DOHH2 (cell line): ENCODE results near the gene SYNE3.

ENCODE experiments used
- H3F3A ChIP-seq: fragments of 200-600 bp; sonication (generic), shearing (Covaris generic); 2 replicates; pipeline ENCODE4 v1.6.0; 2016; ENCODE audit warnings: antibody characterized with exemption, mild to moderate bottlenecking; ENCODE audit not compliant: control insufficient read depth, insufficient read depth
- H3K27ac ChIP-seq: fragments of 200-600 bp; sonication (generic); 2 replicates; pipeline ENCODE4 v1.5.1; 2014; ENCODE audit warnings: low read depth, mild to moderate bottlenecking, low read length, moderate library complexity
- H3K27me3 ChIP-seq: fragments of 200-600 bp; sonication (generic); 2 replicates; pipeline ENCODE4 v1.6.1; 2014; ENCODE audit warnings: mild to moderate bottlenecking, low read length, mixed read lengths; ENCODE audit not compliant: control insufficient read depth
- H3K36me3 ChIP-seq: fragments of 200-600 bp; sonication (generic); 2 replicates; pipeline ENCODE4 v1.6.1; 2014; ENCODE audit warnings: mild to moderate bottlenecking, low read length, moderate library complexity, mixed read lengths; ENCODE audit not compliant: control insufficient read depth
- H3K4me1 ChIP-seq: fragments of 200-600 bp; sonication (generic); 2 replicates; pipeline ENCODE4 v1.6.1; 2014; ENCODE audit warnings: mild to moderate bottlenecking, low read length, mixed read lengths; ENCODE audit not compliant: control insufficient read depth
- H3K4me2 ChIP-seq: fragments of 200-600 bp; sonication (generic); 2 replicates; pipeline ENCODE4 v1.6.0; 2014; ENCODE audit warnings: mild to moderate bottlenecking, low read length, moderate library complexity
- H3K4me3 ChIP-seq: fragments of 200-600 bp; sonication (generic); 2 replicates; pipeline ENCODE4 v1.5.1; 2014; ENCODE audit warnings: mild to moderate bottlenecking, low read length, mixed read lengths
- H3K79me2 ChIP-seq: fragments of 200-600 bp; sonication (generic); 2 replicates; pipeline ENCODE4 v1.6.1; 2014; ENCODE audit warnings: mild to moderate bottlenecking, low read length, mixed read lengths; ENCODE audit not compliant: control insufficient read depth
- H3K9me2 ChIP-seq: fragments of 200-600 bp; sonication (generic); replicated peaks from 2 replicates; pipeline ENCODE4 v1.6.1; 2014; ENCODE audit warnings: mild to moderate bottlenecking, low read length, mixed read lengths; ENCODE audit not compliant: control insufficient read depth
- H3K9me3 ChIP-seq: fragments of 200-600 bp; sonication (generic); 2 replicates; pipeline ENCODE4 v1.6.1; 2014; ENCODE audit warnings: antibody characterized with exemption, low read length, mixed read lengths; ENCODE audit not compliant: control insufficient read depth, insufficient read depth
- H4K20me1 ChIP-seq: fragments of 200-600 bp; sonication (generic); 2 replicates; pipeline ENCODE4 v1.6.0; 2014; ENCODE audit warnings: low read depth, mild to moderate bottlenecking, antibody characterized with exemption, low read length, moderate library complexity; ENCODE audit not compliant: control insufficient read depth, insufficient read depth
- CTCF ChIP-seq: fragments of 200-600 bp; sonication (generic); IDR thresholded peaks from one replicate; pipeline ENCODE4 v1.5.1; 2014; ENCODE audit warnings: antibody characterized with exemption, mild to moderate bottlenecking, low read depth, low read length; ENCODE audit not compliant: poor library complexity, severe bottlenecking
- EZH2phosphoT487 ChIP-seq: fragments of 200-600 bp; sonication (generic); IDR thresholded peaks from 2 replicates; pipeline ENCODE4 v1.6.1; 2017; ENCODE audit warnings: borderline replicate concordance, mild to moderate bottlenecking, antibody characterized with exemption, low read length, moderate library complexity, mixed read lengths

The SYNE3 gene

GRCh38 chr14:95531969-95532368 lies 15.5 kb upstream of the SYNE3 start:
- H3K4me2 ChIP-seq: peak overlapping the region; percentile 84
- peak overlapping the region; percentile 94 for H3K4me3 ChIP-seq
- peaks cover 50% of the 10 kb centered on the region for H3K36me3 ChIP-seq
- H3K9me2 ChIP-seq: no peaks in the 10 kb centered on the region
- H3F3A ChIP-seq: peaks cover 20% of the 10 kb centered on the region
- H3K4me1 ChIP-seq: peaks cover 35% of the 10 kb centered on the region
- TF ChIP-seq EZH2phosphoT487 (no peak), CTCF (no peak)
- no peaks in the 10 kb centered on the region for H3K27me3 ChIP-seq
- H3K9me3 ChIP-seq: no peaks in the 10 kb centered on the region
- H3K27ac ChIP-seq: no peak overlapping the region
- peaks cover 29% of the 10 kb centered on the region; the same call in 1 of the 2 replicates for H4K20me1 ChIP-seq
- peaks cover 64% of the 10 kb centered on the region for H3K79me2 ChIP-seq

- no peaks in the 10 kb centered on the region for H3K9me2 ChIP-seq
- no peaks in the 10 kb centered on the region for H3K27me3 ChIP-seq
- H3F3A ChIP-seq: peaks cover 20% of the 10 kb centered on the region
- TF ChIP-seq EZH2phosphoT487 (no peak), CTCF (no peak)
- H3K4me3 ChIP-seq: peak overlapping the region; percentile 94; the same call in 1 of the 2 replicates
- H3K9me3 ChIP-seq: no peaks in the 10 kb centered on the region
- H3K4me1 ChIP-seq: peaks cover 30% of the 10 kb centered on the region
- peaks cover 59% of the 10 kb centered on the region for H3K79me2 ChIP-seq
- no peak overlapping the region for H3K27ac ChIP-seq
- peaks cover 24% of the 10 kb centered on the region; the same call in 1 of the 2 replicates for H4K20me1 ChIP-seq
- H3K36me3 ChIP-seq: peaks cover 50% of the 10 kb centered on the region
- H3K4me2 ChIP-seq: peak overlapping the region; percentile 84
These were observed 15.0 kb upstream of the SYNE3 start for GRCh38 chr14:95531473-95531872.

GRCh38 chr14:95530473-95531276 lies 14.2 kb upstream of the SYNE3 start:
- Histone ChIP-seq H3K79me2 (peaks cover 51% of the 10 kb centered on the region), H3K27ac (no peak overlapping the region), H3K36me3 (peaks cover 50% of the 10 kb centered on the region), H3K9me3 (no peaks in the 10 kb centered on the region), H3F3A (peaks cover 20% of the 10 kb centered on the region), H3K9me2 (no peaks in the 10 kb centered on the region), H3K4me1 (peaks cover 22% of the 10 kb centered on the region), H3K27me3 (no peaks in the 10 kb centered on the region), H3K4me3 (no peak overlapping the region), H4K20me1 (peaks cover 19% of the 10 kb centered on the region; the same call in 1 of the 2 replicates), H3K4me2 (no peak overlapping the region)
- TF ChIP-seq EZH2phosphoT487: no peak
- no peak for TF ChIP-seq CTCF
